Heart left ventricle (tissue), 16 donors: ENCODE measurements around the gene MAP3K20. TPM values are rescaled to one million over a fixed set of nuclear protein-coding genes. Genes with fewer than 3 reads are reported as not detected.

Source experiments
- ATAC-seq, 4 donors: fragments of 200-7000 bp; cut with Tn5 transposase; one replicate each; pipeline ENCODE4 v1.9.1; 2020 to 2022; ENCODE audit warnings: moderate library complexity in 4 of 4, mild to moderate bottlenecking in 3 of 4, moderate number of reproducible peaks in 1 of 4
- DNase-seq, 5 donors: peaks; one replicate each; pipeline ENCODE4 v3.0.0-alpha.2; 2020
- H3K27ac ChIP-seq, 12 donors: fragments of 200-600 bp; sonication (generic) in 4 of 12; one replicate each; pipeline versions ENCODE4 v1.5.0 to v1.8.0; 2016 to 2022; ENCODE audit warnings: mild to moderate bottlenecking in 2 of 12
- H3K27me3 ChIP-seq, 9 donors: fragments of 200-600 bp; sonication (generic) in 2 of 9; one replicate each; pipeline versions ENCODE4 v1.5.1 to v1.8.0; 2016 to 2022; ENCODE audit warnings: mild to moderate bottlenecking in 3 of 9
- H3K36me3 ChIP-seq, 9 donors: fragments of 200-600 bp; sonication (generic) in 2 of 9; one replicate each; pipeline versions ENCODE4 v1.5.0 to v1.8.0; 2018 to 2022; ENCODE audit warnings: mild to moderate bottlenecking in 2 of 9
- H3K4me1 ChIP-seq, 12 donors: fragments of 200-600 bp; sonication (generic) in 4 of 12; one replicate each; pipeline versions ENCODE4 v1.5.0 to v1.8.0; 2016 to 2022; ENCODE audit warnings: mild to moderate bottlenecking in 3 of 12
- H3K4me3 ChIP-seq, 12 donors: fragments of 200-600 bp; sonication (generic) in 4 of 12; one replicate each; pipeline versions ENCODE4 v1.5.0 to v1.8.0; 2017 to 2022; ENCODE audit warnings: mild to moderate bottlenecking in 9 of 12, moderate library complexity in 4 of 12
- H3K9me3 ChIP-seq, 12 donors: fragments of 200-600 bp; sonication (generic) in 4 of 12; one replicate each; pipeline versions ENCODE4 v1.5.0 to v1.8.0; 2016 to 2022; ENCODE audit warnings: mild to moderate bottlenecking in 1 of 12
- POLR2A ChIP-seq, 2 donors: fragments of 450-650 bp; IDR thresholded peaks; one replicate each; pipeline ENCODE4 v1.6.1; 2017; ENCODE audit warnings: antibody characterized with exemption in 2 of 2, mild to moderate bottlenecking in 2 of 2, moderate library complexity in 2 of 2
- WGBS, 4 donors: extraction: QIAGEN DNeasy Blood & Tissue Kit in 2 of 4; methylation state at CpG; one replicate each; pipeline versions ENCODE4 v1.1.5 to v1.1.7; 2013 to 2018; 5-methylcytosine and 5-hydroxymethylcytosine counted together
- intact Hi-C, 10 donors: fragments of 100-400 bp; cut with DNase I; formaldehyde crosslinking; loops; one replicate each; pipeline versions ENCODE4 v1.11.1 to v1.14.2; 2022
- polyA plus RNA-seq, 2 donors: library from polyadenylated mRNA; stranded (reverse); fragments of 200-250 nt; gene quantifications; one replicate each; pipeline ENCODE4 v1.2.3, GENCODE V29; 2013
- total RNA-seq, 9 donors: library from RNA; depleted of rRNA in 2 of 9; stranded (reverse); fragments of >200 nt in 2 of 9; fragmentation: NEBNext Ultra II Directional in 3 of 9; extraction: Animal tissue kit (Norgen Biotek cat#: 25700) in 3 of 9; gene quantifications; one replicate each; pipeline versions ENCODE4 v1.1.0 to v1.2.4, GENCODE V29; 2016 to 2023
- TF ChIP-seq, protein P1 (sequence below), 12 donors: fragments of 200-600 bp; sonication (generic) in 4 of 12; IDR thresholded peaks; one replicate each; pipeline versions ENCODE4 v1.5.0 to v1.8.0; 2018 to 2022; ENCODE audit warnings: antibody characterized with exemption in 12 of 12, mild to moderate bottlenecking in 5 of 12
- donor health status: ischemic (EF 13 %, LVEDD 7.1; RV severe dilation, severe dysfunction).
- donor health status: healthy with polysubstance abuse.
- donor health status: DM: no; HTN: yes; CAD: no.
- donor health status: DM: no; HTN: no; CAD: no.
- donor health status: ischemic (EF 25% LVEDD 6.9; RV normal size, moderate dysfunction).
- donor health status: ischemic (EF 25% LVEDD 5.7; RV mildly dilated, moderate dysfunction).
- donor health status: healthy.
- donor health status: DM: yes; HTN: yes; CAD: no.
- donor health status: ischemic (EF 35%, LVEDD 5.7; RV mildly dilated, moderate dysfunction).
- donor health status: nonischemic (EF 11% LVEDD 7.7; RV severe dilation, severe dysfunction).
- donor health status: DM: yes; HTN: yes; CAD: no.
- donor health status: PGD.
- donor health status: ischemic (EF 29% LVEDD 5.4; RV normal size, mild dysfunction).
- donor health status: nonischemic (EF 23%, LVEDD 6.1; RV moderate dilation, normal function).

The MAP3K20 gene
- total and polyA plus RNA-seq, 11 donors: 98.6 to 487 (median 355) TPM

GRCh38 chr2:173040729-173041128, 34.9 kb upstream of the MAP3K20 start:
- Histone ChIP-seq H3K4me1 (peaks cover 0 to 33% (median 20%) of the 10 kb centered on the region in 12 donors), H3K36me3 (no peaks in the 10 kb centered on the region), H3K4me3 (no peak overlapping the region), H3K9me3 (no peaks in the 10 kb centered on the region), H3K27me3 (no peaks in the 10 kb centered on the region), H3K27ac (no peak overlapping the region)
- DNase-seq: no peak
- no peak for ATAC-seq
- intact Hi-C loops: loop anchor here in 1 of 10 donors (5.0 kb wide), 1 partner anchor 37 kb away; the partner anchor contains the start of gene MAP3K20
- TF ChIP-seq POLR2A (IDR thresholded peaks at IDR 0.05): no peak

DNA sequence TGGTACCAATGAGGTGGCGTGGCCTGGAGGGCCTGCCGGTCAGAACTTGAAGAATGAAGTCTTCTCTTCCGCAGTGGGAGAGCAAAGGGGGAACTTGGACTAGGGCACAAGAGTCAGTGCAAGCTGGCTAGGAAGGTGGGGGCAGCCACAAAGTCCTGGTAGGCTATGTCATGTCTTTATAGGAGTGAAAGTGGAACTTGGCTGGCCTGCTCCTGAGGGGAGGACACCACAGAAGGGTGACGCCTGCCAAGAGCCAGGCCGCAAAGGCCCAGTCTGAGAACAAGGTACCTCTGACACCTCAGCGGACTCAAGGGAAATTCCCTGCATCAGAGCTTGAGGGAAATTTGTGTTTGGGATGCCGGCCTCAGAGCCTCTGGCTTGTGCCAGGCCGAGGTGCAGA, 32.2 kb upstream of the MAP3K20 start:
- 81 to 90% (median 84%) methylated on average over 6 to 8 of the region's 8 CpGs for WGBS, 4 donors
- intact Hi-C loops: loop anchor here in 1 of 10 donors (5.0 kb wide), 1 partner anchor 34 kb away; the partner anchor contains the start of gene MAP3K20
- Histone ChIP-seq H3K4me3 (no peak overlapping the region), H3K27ac (peak overlapping the region in 5 of 12 donors; percentile 23 to 58 (median 44)), H3K36me3 (no peaks in the 10 kb centered on the region), H3K9me3 (no peaks in the 10 kb centered on the region), H3K4me1 (peaks cover 0 to 19% (median 8%) of the 10 kb centered on the region in 12 donors), H3K27me3 (no peaks in the 10 kb centered on the region)
- TF ChIP-seq POLR2A (IDR thresholded peaks at IDR 0.05): no peak
- TF ChIP-seq, protein P1, sequence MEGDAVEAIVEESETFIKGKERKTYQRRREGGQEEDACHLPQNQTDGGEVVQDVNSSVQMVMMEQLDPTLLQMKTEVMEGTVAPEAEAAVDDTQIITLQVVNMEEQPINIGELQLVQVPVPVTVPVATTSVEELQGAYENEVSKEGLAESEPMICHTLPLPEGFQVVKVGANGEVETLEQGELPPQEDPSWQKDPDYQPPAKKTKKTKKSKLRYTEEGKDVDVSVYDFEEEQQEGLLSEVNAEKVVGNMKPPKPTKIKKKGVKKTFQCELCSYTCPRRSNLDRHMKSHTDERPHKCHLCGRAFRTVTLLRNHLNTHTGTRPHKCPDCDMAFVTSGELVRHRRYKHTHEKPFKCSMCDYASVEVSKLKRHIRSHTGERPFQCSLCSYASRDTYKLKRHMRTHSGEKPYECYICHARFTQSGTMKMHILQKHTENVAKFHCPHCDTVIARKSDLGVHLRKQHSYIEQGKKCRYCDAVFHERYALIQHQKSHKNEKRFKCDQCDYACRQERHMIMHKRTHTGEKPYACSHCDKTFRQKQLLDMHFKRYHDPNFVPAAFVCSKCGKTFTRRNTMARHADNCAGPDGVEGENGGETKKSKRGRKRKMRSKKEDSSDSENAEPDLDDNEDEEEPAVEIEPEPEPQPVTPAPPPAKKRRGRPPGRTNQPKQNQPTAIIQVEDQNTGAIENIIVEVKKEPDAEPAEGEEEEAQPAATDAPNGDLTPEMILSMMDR (IDR thresholded peaks at IDR 0.05): no peak
- ATAC-seq (peak; percentile 62 to 88 (median 80)), DNase-seq (peak; percentile 27 to 73 (median 62))

DNA sequence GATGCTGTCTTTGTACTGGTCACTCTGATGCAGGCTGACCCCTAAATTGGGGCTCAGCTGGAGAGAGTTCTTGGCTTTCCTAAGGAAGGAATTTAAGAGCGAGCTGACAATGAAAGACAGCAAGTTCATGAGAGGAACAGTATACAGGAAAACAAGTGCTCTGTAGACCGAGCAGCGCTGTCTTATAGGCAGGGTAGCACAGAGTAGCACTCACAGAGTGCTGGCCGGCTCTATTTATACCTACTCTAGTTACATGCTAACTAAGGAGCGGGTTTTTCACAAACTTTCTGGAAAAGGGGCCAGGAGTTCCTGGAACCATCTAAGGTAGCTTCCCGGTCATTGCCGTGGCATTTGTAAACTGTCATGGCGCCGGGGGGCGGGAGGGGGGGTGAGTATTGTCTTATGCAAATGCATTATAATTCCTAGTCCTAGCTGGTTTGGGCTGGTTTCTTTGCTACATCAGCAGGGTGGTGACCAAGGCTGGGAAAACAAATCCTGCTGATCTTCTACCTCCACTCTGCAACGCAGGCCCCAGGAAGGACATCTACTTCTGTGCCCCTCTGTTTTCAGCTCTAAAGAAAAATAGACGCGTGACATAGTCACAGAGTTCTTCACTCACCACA, 31.6 kb upstream of the MAP3K20 start:
- H3K4me1 ChIP-seq: peaks cover 0 to 24% (median 12%) of the 10 kb centered on the region in 12 donors
- TF ChIP-seq POLR2A (IDR thresholded peaks at IDR 0.05): no peak
- TF ChIP-seq, protein P1 (IDR thresholded peaks at IDR 0.05): no peak
- H3K4me3 ChIP-seq: no peak overlapping the region
- H3K9me3 ChIP-seq: no peaks in the 10 kb centered on the region
- peak overlapping the region in 3 of 12 donors; percentile 36 to 49 (median 44) for H3K27ac ChIP-seq
- no peaks in the 10 kb centered on the region for H3K27me3 ChIP-seq
- ATAC-seq (peak in 1 of 4 donors; percentile 51), DNase-seq (no peak)
- WGBS, 4 donors: 93 to 96% (median 95%) methylated on average over 12 to 13 of the region's 13 CpGs
- no peaks in the 10 kb centered on the region for H3K36me3 ChIP-seq
- intact Hi-C loops: loop anchor here in 1 of 10 donors (5.0 kb wide), 1 partner anchor 33 kb away; the partner anchor contains the start of gene MAP3K20

DNA sequence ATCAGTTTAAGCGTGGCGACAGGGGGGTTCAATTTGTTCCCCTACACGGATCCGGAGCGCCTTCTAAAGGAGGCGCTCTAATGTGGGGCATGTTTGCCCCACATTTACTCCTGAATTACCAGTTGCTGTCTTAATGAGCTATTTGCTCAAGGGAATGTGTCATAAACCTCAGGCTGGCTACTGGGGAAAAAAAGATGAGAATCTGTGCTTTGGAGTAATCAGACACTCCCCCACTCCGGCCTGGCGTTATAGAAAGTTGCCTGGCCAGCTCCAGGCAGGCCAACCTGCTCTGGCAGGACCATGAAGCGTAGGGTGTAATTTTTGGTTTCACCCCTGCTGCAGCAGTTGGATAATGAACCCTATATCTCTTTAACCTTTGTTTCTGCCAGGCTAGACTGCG, 31.0 kb upstream of the MAP3K20 start:
- DNase-seq (no peak), ATAC-seq (no peak)
- TF ChIP-seq, protein P1 (IDR thresholded peaks at IDR 0.05): no peak
- no peak for TF ChIP-seq POLR2A (IDR thresholded peaks at IDR 0.05)
- intact Hi-C loops: loop anchor here in 1 of 10 donors (5.0 kb wide), 1 partner anchor 33 kb away; the partner anchor contains the start of gene MAP3K20
- peaks cover 0 to 31% (median 19%) of the 10 kb centered on the region in 12 donors for H3K4me1 ChIP-seq
- H3K9me3 ChIP-seq: no peaks in the 10 kb centered on the region
- H3K4me3 ChIP-seq: no peak overlapping the region
- no peaks in the 10 kb centered on the region for H3K27me3 ChIP-seq
- 78 to 97% (median 95%) methylated on average over 8 to 10 of the region's 10 CpGs for WGBS, 4 donors
- no peak overlapping the region for H3K27ac ChIP-seq
- no peaks in the 10 kb centered on the region for H3K36me3 ChIP-seq
